HG03378 (cell line): ENCODE measurements around the gene GCGR.
"Not testable (repeated sequence)": the region's sequence is repeated elsewhere in the genome, so short reads cannot be mapped to it uniquely, and the experiment has no call there.

ENCODE experiments used
- ATAC-seq: cut with Tn5 transposase; IDR thresholded peaks from one replicate; pipeline ENCODE4 v1.9.1; 2021; ENCODE audit warnings: mild to moderate bottlenecking, moderate library complexity; ENCODE audit not compliant: unreplicated experiment

GCGR gene

GRCh38 chr17:81831957-81832607, 28.1 kb downstream of the GCGR start:
- no peak for ATAC-seq

- ATAC-seq = no peak
Measured at GRCh38 chr17:81832608-81833159, 28.7 kb downstream of the GCGR start.

GRCh38 chr17:81833160-81833920, 29.4 kb downstream of the GCGR start, which contains the start of gene MCRIP1:
TSS of gene MCRIP1 (minus strand) at chr17:81833291. CDS start at chr17:81824506, 8,785 bp downstream.
- no peak for ATAC-seq

DNA sequence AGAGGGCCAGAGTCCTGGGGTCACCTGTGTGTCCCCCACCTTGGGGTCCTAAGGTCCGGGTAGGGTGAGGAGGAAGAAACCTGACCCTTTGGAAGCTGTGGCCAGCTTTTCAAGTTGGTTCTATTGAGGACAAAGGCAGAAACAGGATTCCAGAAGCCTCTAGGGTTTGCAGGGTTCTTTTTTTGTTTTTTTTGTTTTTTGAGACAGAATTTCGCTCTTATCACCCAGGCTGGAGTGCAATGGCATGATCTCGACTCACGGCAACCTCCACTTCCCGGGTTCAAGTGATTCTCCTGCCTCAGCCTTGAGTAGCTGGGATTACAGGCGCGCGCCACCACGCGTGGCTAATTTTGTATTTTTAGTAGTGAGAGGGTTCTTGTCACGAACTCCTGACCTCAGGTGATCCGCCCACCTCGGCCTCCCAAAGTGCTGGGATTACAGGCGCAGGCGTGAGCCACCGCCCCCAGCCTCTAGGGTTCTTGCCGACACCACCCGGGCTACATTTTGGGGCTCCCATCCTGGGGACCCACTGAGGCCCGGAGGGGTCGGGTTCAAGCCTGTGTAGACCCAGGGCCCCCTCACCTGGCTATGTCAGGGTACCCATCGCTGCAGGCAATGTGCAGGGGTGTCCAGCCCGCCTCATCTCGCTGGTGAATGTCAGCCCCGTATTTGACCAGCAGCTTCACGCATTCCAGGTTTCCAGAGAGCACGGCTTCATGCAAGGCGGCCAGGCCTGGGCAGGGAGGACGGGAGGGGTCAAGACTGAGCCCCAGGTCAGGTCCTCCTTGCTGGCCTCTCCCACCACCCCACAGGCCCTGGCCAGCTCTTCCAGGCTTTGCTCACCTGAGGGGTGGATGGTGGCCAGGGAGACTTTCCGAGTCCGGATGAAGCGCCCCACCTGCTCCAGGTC, 30.2 kb downstream of the GCGR start:
- no peak for ATAC-seq

- no peak for ATAC-seq
Measured at GRCh38 chr17:81834831-81835267, 30.9 kb downstream of the GCGR start, which contains the start of gene PPP1R27. TSS of gene PPP1R27 (minus strand) at chr17:81835050. CDS start at chr17:81834953, 97 bp downstream.

- ATAC-seq = no peak
Measured at GRCh38 chr17:81837641-81838040, 33.7 kb downstream of the GCGR start.

GRCh38 chr17:81838753-81839255, 34.9 kb downstream of the GCGR start:
- no peak for ATAC-seq

DNA sequence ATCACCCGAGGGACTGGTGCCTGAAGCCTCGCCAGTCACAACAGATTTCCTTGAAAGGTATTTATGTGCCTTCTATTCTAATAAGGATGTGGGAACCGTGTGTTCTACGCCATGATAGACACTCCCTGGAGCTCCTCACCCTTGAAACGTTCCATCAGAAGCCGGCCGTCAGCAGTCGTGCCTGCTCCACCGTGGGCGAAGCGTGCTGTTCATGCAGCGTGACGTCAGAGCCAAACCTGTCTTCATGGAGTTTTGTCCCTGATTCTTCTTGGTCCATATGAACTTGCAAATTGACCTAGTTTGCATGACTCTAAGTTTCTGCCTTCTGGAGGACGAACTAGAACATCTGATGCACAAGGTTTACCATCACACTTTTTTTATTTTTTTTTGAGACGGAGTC, 35.4 kb downstream of the GCGR start:
- ATAC-seq = no peak

GRCh38 chr17:81840059-81840458, 36.1 kb downstream of the GCGR start:
- not testable (repeated sequence) for ATAC-seq

GRCh38 chr17:81840826-81841778, 37.2 kb downstream of the GCGR start:
- ATAC-seq = no peak

DNA sequence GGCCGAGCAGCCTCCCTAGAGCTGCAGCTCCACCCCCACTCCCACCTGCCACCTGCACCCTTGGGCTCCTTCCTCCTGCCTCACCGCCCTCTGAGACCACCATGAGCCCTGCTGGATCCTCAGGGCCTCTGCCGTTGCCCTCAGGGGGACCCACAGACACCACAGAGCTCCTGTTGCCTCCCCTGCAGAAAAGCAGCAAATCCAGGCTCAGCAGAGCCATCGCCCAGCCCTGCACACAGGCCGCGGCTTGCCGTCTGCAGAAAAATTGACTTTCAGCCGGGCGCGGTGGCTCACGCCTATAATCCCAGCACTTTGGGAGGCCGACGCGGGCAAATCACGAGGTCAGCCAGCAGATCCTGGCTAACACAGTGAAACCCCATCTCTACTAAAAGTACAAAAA, 37.9 kb downstream of the GCGR start:
- no peak for ATAC-seq

GRCh38 chr17:81842378-81842724, 38.4 kb downstream of the GCGR start:
- no peak for ATAC-seq

DNA sequence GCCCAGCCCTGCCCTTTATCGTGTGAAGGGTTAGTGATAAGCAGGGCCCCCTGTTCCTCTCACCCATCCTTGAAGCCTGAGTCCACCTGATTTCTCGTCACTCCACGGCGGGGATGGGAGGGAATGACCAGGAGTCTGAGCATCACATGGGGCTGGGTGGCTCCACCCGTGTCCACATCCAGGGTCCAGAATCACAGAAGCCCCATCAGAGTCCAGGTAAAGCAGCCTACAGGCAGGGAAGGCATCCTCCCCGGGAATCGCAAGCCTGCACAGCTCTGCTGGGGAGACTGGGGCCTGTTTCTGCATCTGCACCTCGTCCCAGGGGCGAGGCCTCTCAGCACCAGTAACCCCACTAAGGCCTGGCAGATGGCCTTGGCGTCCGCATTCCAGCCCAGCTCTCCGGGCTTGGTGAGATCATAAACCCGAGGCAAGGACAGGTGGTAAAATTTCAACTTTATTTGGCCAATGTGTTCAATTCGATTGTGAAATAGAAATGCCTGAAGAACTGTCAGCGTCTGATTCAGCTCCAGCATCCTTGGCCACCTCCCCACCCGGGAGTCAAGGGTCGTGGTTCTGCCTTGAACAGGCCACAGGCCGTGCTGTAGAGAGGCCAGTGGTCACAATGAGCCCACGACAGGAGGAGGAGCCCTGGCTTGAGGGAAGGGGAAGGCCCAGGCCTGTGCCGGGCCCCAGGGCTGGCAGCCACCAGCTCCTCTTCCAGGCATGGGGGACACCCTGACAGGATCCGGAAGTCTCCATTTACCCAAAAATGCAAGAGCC, 39.0 kb downstream of the GCGR start:
- no peak for ATAC-seq

GRCh38 chr17:81843713-81844326, 39.9 kb downstream of the GCGR start:
- ATAC-seq = no peak

GRCh38 chr17:81844327-81844851, 40.4 kb downstream of the GCGR start:
- ATAC-seq = no peak

- no peak for ATAC-seq
Measured at GRCh38 chr17:81844887-81845286, 40.9 kb downstream of the GCGR start.

- ATAC-seq = no peak
Measured at GRCh38 chr17:81845361-81845760, 41.4 kb downstream of the GCGR start.
